ENCODE data around the gene LHX3.

DNA sequence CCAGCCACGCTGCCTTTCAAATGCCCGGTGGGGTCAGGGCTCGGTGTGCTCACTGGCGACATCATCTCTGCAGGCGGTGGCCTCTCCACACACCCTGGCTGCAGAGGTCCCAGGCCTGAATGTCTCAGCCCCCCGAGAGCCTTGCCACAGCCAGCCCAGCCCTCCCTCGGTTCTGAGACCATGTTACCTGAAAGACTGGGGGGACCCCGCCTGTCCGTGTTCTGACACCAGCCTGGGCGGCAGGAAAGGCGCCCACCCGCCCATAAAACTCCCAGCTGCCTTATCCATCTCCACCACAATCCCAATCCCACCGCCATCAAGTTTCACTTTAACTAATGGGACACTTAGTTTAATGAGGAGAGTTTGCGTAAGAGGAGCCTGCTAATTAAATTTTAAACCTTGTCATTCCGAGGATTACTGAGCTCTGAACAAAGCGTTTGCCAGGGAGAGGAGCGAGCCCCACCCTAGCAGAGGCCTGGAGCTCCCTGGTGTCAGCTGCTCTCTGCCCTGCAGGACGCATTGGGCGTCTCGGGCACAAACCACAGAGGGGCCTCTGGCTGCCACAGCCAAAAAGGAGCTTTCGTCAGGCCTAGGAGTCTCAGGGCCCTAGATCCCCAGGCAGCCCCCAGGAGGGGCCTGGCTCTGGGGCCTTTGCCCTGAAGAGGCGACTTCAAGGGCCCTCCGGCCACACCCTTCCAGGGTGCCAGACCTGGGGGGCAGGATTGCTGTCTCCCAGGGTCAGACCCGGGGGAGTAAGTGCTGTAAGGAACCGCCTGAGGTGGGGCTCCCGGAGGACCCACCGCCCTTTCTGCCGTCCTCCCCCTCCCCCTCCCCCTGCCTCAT is 15.3 kb downstream of the LHX3 start:
- TF ChIP-seq, protein P1, sequence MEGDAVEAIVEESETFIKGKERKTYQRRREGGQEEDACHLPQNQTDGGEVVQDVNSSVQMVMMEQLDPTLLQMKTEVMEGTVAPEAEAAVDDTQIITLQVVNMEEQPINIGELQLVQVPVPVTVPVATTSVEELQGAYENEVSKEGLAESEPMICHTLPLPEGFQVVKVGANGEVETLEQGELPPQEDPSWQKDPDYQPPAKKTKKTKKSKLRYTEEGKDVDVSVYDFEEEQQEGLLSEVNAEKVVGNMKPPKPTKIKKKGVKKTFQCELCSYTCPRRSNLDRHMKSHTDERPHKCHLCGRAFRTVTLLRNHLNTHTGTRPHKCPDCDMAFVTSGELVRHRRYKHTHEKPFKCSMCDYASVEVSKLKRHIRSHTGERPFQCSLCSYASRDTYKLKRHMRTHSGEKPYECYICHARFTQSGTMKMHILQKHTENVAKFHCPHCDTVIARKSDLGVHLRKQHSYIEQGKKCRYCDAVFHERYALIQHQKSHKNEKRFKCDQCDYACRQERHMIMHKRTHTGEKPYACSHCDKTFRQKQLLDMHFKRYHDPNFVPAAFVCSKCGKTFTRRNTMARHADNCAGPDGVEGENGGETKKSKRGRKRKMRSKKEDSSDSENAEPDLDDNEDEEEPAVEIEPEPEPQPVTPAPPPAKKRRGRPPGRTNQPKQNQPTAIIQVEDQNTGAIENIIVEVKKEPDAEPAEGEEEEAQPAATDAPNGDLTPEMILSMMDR (tag by site-specific recombination; IDR thresholded peaks at IDR 0.05) = no peak
- TF ChIP-seq ZNF23 (tag by site-specific recombination; IDR thresholded peaks at IDR 0.05; ENCODE audit: borderline replicate concordance) = no peak
- TF ChIP-seq, protein P2, sequence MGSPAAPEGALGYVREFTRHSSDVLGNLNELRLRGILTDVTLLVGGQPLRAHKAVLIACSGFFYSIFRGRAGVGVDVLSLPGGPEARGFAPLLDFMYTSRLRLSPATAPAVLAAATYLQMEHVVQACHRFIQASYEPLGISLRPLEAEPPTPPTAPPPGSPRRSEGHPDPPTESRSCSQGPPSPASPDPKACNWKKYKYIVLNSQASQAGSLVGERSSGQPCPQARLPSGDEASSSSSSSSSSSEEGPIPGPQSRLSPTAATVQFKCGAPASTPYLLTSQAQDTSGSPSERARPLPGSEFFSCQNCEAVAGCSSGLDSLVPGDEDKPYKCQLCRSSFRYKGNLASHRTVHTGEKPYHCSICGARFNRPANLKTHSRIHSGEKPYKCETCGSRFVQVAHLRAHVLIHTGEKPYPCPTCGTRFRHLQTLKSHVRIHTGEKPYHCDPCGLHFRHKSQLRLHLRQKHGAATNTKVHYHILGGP (tag by site-specific recombination; IDR thresholded peaks at IDR 0.05) = no peak
- TF ChIP-seq ZNF558 (tag by site-specific recombination; IDR thresholded peaks at IDR 0.05) = no peak
- TF ChIP-seq, protein P3, sequence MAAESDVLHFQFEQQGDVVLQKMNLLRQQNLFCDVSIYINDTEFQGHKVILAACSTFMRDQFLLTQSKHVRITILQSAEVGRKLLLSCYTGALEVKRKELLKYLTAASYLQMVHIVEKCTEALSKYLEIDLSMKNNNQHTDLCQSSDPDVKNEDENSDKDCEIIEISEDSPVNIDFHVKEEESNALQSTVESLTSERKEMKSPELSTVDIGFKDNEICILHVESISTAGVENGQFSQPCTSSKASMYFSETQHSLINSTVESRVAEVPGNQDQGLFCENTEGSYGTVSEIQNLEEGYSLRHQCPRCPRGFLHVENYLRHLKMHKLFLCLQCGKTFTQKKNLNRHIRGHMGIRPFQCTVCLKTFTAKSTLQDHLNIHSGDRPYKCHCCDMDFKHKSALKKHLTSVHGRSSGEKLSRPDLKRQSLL (tag by site-specific recombination; IDR thresholded peaks at IDR 0.05) = no peak
- TF ChIP-seq MYNN (tag by site-specific recombination; IDR thresholded peaks at IDR 0.05; ENCODE audit: borderline replicate concordance) = no peak
- TF ChIP-seq, protein P4, sequence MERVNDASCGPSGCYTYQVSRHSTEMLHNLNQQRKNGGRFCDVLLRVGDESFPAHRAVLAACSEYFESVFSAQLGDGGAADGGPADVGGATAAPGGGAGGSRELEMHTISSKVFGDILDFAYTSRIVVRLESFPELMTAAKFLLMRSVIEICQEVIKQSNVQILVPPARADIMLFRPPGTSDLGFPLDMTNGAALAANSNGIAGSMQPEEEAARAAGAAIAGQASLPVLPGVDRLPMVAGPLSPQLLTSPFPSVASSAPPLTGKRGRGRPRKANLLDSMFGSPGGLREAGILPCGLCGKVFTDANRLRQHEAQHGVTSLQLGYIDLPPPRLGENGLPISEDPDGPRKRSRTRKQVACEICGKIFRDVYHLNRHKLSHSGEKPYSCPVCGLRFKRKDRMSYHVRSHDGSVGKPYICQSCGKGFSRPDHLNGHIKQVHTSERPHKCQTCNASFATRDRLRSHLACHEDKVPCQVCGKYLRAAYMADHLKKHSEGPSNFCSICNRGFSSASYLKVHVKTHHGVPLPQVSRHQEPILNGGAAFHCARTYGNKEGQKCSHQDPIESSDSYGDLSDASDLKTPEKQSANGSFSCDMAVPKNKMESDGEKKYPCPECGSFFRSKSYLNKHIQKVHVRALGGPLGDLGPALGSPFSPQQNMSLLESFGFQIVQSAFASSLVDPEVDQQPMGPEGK (tag by site-specific recombination; IDR thresholded peaks at IDR 0.05) = peak; percentile 56; the same call in 1 of the 2 replicates
- TF ChIP-seq ZNF501 (tag by site-specific recombination; IDR thresholded peaks at IDR 0.05) = no peak
- no peak for TF ChIP-seq ZNF274 (IDR thresholded peaks at IDR 0.05; ENCODE audit: low read length)
- TF ChIP-seq ZNF274 (tag by site-specific recombination; IDR thresholded peaks at IDR 0.05; ENCODE audit: borderline replicate concordance) = no peak
- no peak for TF ChIP-seq ZNF202 (tag by site-specific recombination; IDR thresholded peaks at IDR 0.05; ENCODE audit: borderline replicate concordance)
- TF ChIP-seq, protein P5, sequence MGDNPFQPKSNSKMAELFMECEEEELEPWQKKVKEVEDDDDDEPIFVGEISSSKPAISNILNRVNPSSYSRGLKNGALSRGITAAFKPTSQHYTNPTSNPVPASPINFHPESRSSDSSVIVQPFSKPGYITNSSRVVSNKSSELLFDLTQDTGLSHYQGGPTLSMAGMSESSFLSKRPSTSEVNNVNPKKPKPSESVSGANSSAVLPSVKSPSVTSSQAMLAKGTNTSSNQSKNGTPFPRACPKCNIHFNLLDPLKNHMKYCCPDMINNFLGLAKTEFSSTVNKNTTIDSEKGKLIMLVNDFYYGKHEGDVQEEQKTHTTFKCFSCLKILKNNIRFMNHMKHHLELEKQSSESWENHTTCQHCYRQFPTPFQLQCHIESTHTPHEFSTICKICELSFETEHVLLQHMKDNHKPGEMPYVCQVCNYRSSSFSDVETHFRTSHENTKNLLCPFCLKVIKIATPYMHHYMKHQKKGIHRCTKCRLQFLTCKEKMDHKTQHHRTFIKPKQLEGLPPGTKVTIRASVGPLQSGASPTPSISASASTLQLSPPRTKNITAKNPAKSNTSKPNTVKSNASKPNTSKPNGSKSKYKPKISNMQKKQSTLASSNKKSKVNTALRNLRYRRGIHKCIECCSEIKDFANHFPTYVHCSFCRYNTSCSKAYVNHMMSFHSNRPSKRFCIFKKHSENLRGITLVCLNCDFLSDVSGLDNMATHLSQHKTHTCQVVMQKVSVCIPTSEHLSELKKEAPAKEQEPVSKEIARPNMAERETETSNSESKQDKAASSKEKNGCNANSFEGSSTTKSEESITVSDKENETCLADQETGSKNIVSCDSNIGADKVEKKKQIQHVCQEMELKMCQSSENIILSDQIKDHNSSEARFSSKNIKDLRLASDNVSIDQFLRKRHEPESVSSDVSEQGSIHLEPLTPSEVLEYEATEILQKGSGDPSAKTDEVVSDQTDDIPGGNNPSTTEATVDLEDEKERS (tag by site-specific recombination; IDR thresholded peaks at IDR 0.05) = no peak
- no peak for TF ChIP-seq ZNF221 (tag by site-specific recombination; IDR thresholded peaks at IDR 0.05; ENCODE audit: borderline replicate concordance)
- TF ChIP-seq, protein P6, sequence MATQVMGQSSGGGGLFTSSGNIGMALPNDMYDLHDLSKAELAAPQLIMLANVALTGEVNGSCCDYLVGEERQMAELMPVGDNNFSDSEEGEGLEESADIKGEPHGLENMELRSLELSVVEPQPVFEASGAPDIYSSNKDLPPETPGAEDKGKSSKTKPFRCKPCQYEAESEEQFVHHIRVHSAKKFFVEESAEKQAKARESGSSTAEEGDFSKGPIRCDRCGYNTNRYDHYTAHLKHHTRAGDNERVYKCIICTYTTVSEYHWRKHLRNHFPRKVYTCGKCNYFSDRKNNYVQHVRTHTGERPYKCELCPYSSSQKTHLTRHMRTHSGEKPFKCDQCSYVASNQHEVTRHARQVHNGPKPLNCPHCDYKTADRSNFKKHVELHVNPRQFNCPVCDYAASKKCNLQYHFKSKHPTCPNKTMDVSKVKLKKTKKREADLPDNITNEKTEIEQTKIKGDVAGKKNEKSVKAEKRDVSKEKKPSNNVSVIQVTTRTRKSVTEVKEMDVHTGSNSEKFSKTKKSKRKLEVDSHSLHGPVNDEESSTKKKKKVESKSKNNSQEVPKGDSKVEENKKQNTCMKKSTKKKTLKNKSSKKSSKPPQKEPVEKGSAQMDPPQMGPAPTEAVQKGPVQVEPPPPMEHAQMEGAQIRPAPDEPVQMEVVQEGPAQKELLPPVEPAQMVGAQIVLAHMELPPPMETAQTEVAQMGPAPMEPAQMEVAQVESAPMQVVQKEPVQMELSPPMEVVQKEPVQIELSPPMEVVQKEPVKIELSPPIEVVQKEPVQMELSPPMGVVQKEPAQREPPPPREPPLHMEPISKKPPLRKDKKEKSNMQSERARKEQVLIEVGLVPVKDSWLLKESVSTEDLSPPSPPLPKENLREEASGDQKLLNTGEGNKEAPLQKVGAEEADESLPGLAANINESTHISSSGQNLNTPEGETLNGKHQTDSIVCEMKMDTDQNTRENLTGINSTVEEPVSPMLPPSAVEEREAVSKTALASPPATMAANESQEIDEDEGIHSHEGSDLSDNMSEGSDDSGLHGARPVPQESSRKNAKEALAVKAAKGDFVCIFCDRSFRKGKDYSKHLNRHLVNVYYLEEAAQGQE (tag by site-specific recombination; IDR thresholded peaks at IDR 0.05) = no peak
